Fibroblast of pulmonary artery (primary cell): Measurements from ENCODE around the gene RNF144B.

ENCODE experiments used
- DNase-seq: peaks from one replicate; pipeline ENCODE4 v3.0.0-alpha.2; 2010; ENCODE audit warnings: low read depth
- H3K4me3 ChIP-seq: replicated peaks from 2 replicates; pipeline ENCODE4 v1.5.1; 2011; ENCODE audit warnings: low read depth, mild to moderate bottlenecking, control low read depth, low read length, moderate library complexity
- TF ChIP-seq, protein P1 (sequence below): IDR thresholded peaks from 2 replicates; pipeline ENCODE4 v1.5.1; 2011; ENCODE audit warnings: mild to moderate bottlenecking, control low read depth, low read length, inconsistent platforms; ENCODE audit errors: missing control alignments

The RNF144B gene

GRCh38 chr6:18489335-18489734 lies 102.2 kb downstream of the RNF144B start:
- H3K4me3 ChIP-seq, result no peak overlapping the region
- TF ChIP-seq, protein P1, sequence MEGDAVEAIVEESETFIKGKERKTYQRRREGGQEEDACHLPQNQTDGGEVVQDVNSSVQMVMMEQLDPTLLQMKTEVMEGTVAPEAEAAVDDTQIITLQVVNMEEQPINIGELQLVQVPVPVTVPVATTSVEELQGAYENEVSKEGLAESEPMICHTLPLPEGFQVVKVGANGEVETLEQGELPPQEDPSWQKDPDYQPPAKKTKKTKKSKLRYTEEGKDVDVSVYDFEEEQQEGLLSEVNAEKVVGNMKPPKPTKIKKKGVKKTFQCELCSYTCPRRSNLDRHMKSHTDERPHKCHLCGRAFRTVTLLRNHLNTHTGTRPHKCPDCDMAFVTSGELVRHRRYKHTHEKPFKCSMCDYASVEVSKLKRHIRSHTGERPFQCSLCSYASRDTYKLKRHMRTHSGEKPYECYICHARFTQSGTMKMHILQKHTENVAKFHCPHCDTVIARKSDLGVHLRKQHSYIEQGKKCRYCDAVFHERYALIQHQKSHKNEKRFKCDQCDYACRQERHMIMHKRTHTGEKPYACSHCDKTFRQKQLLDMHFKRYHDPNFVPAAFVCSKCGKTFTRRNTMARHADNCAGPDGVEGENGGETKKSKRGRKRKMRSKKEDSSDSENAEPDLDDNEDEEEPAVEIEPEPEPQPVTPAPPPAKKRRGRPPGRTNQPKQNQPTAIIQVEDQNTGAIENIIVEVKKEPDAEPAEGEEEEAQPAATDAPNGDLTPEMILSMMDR, result no peak
- no peak for DNase-seq

GRCh38 chr6:18491308-18492045 lies 104.3 kb downstream of the RNF144B start:
- DNase-seq, result no peak
- H3K4me3 ChIP-seq, result no peak overlapping the region
- TF ChIP-seq, protein P1, result no peak

DNA sequence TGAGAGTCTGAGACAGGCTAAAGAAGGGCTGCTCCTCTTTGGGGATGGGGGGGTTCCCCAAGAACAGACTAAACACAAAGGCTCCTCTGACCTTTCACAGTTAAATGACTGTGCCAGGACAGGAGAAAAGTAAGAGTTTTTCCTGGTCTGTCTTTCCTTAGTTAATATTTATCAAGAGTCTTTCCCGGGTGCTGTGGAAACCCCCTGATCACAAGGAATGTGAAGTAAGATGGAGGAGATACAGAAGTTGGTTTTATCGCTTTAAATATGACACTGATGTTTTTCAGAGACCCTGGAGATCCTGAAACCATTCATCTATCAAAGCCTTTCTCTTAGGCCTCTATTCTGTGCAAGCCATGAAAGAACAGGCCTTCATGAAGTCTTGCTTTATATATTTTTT lies 105.8 kb downstream of the RNF144B start:
- no peak overlapping the region for H3K4me3 ChIP-seq
- no peak for DNase-seq
- TF ChIP-seq, protein P1, result no peak

DNA sequence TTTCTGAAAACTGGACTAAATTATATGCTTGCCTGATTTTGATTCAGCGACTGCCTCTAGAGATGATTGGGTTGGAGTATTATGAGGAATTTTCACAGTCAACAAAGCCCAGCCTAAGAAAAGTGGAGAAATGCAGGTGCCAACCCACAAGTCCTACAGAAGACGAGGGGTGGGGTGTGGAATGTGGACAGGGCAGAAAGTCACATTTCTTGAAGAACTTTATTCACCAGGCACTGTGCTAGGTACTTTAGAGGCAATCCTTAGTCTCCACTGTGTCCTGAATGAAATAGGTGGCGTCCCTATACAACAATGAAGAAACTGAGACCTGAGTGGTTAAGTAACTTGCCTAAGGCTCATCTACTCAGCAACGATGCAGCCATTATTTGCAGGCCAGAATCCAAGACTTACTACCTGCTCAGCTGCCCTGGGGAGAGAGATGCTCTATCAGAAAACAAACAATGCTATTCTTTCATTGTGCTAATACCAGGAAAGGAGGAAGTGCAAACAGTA lies 106.3 kb downstream of the RNF144B start:
- TF ChIP-seq, protein P1, result no peak
- H3K4me3 ChIP-seq, result no peak overlapping the region
- no peak for DNase-seq

DNA sequence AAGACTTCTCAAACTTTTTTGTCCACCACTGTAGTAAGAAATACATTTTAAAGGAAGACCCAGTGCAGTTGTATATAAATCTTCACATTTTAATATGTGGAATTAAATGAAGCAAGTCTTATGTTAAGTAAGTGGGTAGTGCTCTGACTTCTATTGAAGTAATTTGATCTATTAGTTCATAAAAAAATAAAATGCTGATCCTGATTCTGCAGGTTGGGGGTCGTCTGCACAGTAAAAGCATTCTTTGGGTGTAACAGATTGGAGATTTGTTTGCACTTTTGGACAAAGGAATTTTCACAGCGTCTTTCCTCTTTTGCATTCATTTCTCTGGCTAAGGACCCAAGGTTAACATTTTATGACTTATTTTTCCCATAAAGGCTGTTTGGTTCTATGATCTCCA lies 106.8 kb downstream of the RNF144B start:
- no peak overlapping the region for H3K4me3 ChIP-seq
- DNase-seq, result no peak
- TF ChIP-seq, protein P1, result no peak

GRCh38 chr6:18495236-18495635 lies 108.1 kb downstream of the RNF144B start:
- H3K4me3 ChIP-seq, result no peak overlapping the region
- DNase-seq, result no peak
- TF ChIP-seq, protein P1, result no peak

- peak; percentile 13 for DNase-seq
- TF ChIP-seq, protein P1, result no peak
- no peak overlapping the region for H3K4me3 ChIP-seq
Observed at GRCh38 chr6:18496462-18496861, 109.3 kb downstream of the RNF144B start.
